Suprapubic skin (tissue), 3 donors: ENCODE results near the gene DDRGK1.

Experiments used
- CTCF ChIP-seq, 2 donors: fragments of 200-600 bp in 1 of 2; fragments of 450-650 bp in 1 of 2; sonication (generic) in 1 of 2; IDR thresholded peaks; one replicate each; pipeline ENCODE4 v1.5.1; 2016 to 2019; ENCODE audit warnings: antibody characterized with exemption in 2 of 2, mild to moderate bottlenecking in 1 of 2, moderate library complexity in 1 of 2
- POLR2AphosphoS5 ChIP-seq, 3 donors: sonication (generic); formaldehyde crosslinking; IDR thresholded peaks; one replicate each; pipeline ENCODE4 v1.6.1; 2017; ENCODE audit warnings: antibody characterized with exemption in 3 of 3

DNA sequence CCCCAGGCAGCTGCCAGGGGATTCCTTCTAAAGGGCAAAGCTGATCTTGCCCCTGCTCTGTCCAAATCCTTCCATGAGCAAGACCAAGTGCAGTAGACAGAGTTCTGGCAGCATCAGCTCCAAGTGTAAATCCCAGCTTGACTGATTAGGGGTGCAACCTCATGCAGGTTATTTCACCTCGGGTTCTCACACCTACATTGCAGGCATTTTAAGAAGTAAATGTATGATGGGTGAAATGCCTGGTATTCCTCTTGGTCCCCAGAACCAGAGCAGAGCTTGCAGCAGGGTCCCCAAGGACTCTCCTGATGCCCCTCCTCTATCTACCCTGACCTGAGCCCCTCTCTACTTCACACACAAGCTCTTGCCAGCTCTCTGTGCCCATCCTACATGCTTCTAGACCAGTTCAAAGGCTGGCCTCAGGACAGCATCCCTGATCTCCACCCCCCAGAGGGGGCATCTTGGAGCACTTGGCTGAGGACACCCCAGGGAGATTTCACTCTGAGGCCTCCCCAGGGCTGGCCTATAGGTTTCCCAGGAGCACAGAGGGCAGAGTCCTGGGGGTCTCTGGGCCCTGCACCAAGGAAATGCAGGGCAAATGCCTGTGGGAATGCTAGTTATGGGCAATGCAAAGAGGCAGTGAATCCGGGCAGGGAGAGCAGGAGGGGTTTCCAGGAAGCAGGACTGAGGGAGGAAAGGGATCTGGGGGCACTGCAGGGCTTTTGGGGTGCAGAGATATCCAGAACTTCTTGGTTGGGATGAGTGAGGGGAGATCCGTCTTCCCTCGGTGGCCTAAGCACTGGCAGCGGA, 32.2 kb downstream of the DDRGK1 start:
- TF ChIP-seq POLR2AphosphoS5 (IDR thresholded peaks at IDR 0.05) = no peak
- TF ChIP-seq CTCF (IDR thresholded peaks at IDR 0.05) = no peak
